ENCODE measurements around the gene FANCD2. TPM values are rescaled to one million over a fixed set of nuclear protein-coding genes. Genes with fewer than 3 reads are reported as not detected.

Gene FANCD2
- polyA plus RNA-seq, 4 donors: 16.2 to 25.6 (median 20.4) TPM

Other genes with a start within 250 kb of the FANCD2 start
- gene TADA3, start 234.0 kb upstream of the FANCD2 start, polyA plus RNA-seq (ENCODE audit: insufficient read length in 4 of 4): 10 to 100 TPM; 58.7 to 85.3 (median 72.3) TPM
- gene ARPC4, start 233.4 kb upstream of the FANCD2 start, polyA plus RNA-seq (ENCODE audit: insufficient read length in 4 of 4): 100 to 1,000 TPM; 113 to 161 (median 142) TPM
- 10 to 100 TPM; 28.2 to 96.7 (median 60.5) TPM for gene TTLL3, start 216.2 kb upstream of the FANCD2 start, polyA plus RNA-seq (ENCODE audit: insufficient read length in 4 of 4)
- 10 to 100 TPM; 28.5 to 43.9 (median 36.5) TPM for gene RPUSD3, start 182.4 kb upstream of the FANCD2 start, polyA plus RNA-seq (ENCODE audit: insufficient read length in 4 of 4)
- under 1 TPM in 2 of 4 donors, not detected in 2; 0.17 to 0.21 TPM for gene CIDEC, start 146.2 kb upstream of the FANCD2 start, polyA plus RNA-seq (ENCODE audit: insufficient read length in 4 of 4)
- gene JAGN1, start 135.8 kb upstream of the FANCD2 start, polyA plus RNA-seq (ENCODE audit: insufficient read length in 4 of 4): 10 to 100 TPM; 41.8 to 50.7 (median 44.4) TPM
- gene IL17RE, start 123.6 kb upstream of the FANCD2 start, polyA plus RNA-seq (ENCODE audit: insufficient read length in 4 of 4): 10 to 100 TPM; 10.3 to 20.3 (median 12.1) TPM
- 10 to 100 TPM; 37.8 to 47.6 (median 41.6) TPM for gene IL17RC, start 109.3 kb upstream of the FANCD2 start, polyA plus RNA-seq (ENCODE audit: insufficient read length in 4 of 4)
- 10 to 100 TPM; 48.8 to 80.5 (median 65.6) TPM for gene CRELD1, start 92.6 kb upstream of the FANCD2 start, polyA plus RNA-seq (ENCODE audit: insufficient read length in 4 of 4)
- 1 to 10 TPM; 2.9 to 6.6 (median 4.6) TPM for gene PRRT3, start 74.0 kb upstream of the FANCD2 start, polyA plus RNA-seq (ENCODE audit: insufficient read length in 4 of 4)
- 100 to 1,000 TPM in 1 of 4 donors, 10 to 100 TPM in 3; 78.0 to 108 (median 84.2) TPM for gene EMC3, start 39.6 kb upstream of the FANCD2 start, polyA plus RNA-seq (ENCODE audit: insufficient read length in 4 of 4)
- under 1 TPM in 1 of 4 donors, not detected in 3; 0.27 TPM for gene FANCD2OS, start 81.8 kb downstream of the FANCD2 start, polyA plus RNA-seq (ENCODE audit: insufficient read length in 4 of 4)
- 100 to 1,000 TPM; 179 to 228 (median 199) TPM for gene BRK1, start 89.2 kb downstream of the FANCD2 start, polyA plus RNA-seq (ENCODE audit: insufficient read length in 4 of 4)
- 10 to 100 TPM; 79.2 to 93.4 (median 79.4) TPM for gene VHL, start 115.3 kb downstream of the FANCD2 start, polyA plus RNA-seq (ENCODE audit: insufficient read length in 4 of 4)
- 1 to 10 TPM in 1 of 4 donors, under 1 TPM in 3; 0.62 to 1.2 (median 0.86) TPM for gene IRAK2, start 138.5 kb downstream of the FANCD2 start, polyA plus RNA-seq (ENCODE audit: insufficient read length in 4 of 4)
- 10 to 100 TPM; 33.7 to 36.5 (median 34.9) TPM for gene TATDN2, start 222.0 kb downstream of the FANCD2 start, polyA plus RNA-seq (ENCODE audit: insufficient read length in 4 of 4)

Measured in left renal cortex interstitium (tissue), 4 donors.